GM15510 (cell line): ENCODE data around the gene HPSE2.

ENCODE experiments used
- POLR2A ChIP-seq: IDR thresholded peaks from 3 replicates; pipeline ENCODE4 v1.6.1; 2011; ENCODE audit warnings: borderline replicate concordance; ENCODE audit not compliant: insufficient read length; ENCODE audit errors: extremely low read depth

Gene HPSE2

GRCh38 chr10:99235658-99236626 lies at the start of gene HPSE2:
Gene HPSE2, minus strand, starts transcription at chr10:99235852.
- TF ChIP-seq POLR2A: no peak

DNA sequence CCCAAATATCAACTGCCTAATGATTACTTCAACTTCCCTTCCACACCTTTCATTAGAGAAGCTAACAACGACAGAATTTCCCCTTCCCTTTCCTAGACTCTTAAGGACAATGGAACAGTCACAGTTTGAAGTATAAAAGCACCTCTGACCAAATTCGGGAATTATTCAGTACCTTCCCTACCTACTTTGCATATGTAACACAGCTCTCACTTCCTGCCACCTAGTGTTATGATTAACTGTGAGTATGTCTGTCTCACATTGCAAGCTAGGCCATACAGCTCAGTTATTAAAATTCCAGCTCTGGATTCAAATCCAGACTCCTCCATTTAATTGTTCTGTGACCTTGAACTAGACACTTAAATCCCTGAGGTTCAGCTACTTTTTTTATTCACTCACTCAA lies 44.8 kb upstream of the HPSE2 start:
- no peak for TF ChIP-seq POLR2A

DNA sequence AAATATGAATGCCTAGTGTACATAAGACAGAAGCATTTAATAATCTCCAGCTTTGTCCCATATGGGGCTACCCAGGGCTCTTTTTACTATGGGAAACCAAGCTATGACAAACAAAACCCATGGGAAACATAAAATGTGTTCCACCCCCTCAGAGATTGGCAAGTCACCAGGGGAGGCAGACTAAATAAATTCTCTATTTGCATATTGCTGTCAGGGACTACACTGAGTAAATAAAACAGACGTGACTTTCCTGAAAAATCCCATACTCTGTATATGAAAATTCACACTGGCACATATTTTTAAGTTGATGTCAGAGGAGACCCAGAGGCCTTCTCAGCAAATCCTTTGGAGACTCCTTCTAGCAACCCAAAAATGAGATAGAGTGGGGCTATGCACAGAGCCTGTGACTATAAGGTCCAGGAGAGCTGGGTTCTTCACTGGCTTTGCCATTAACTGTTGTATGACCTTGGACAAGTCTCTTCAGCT lies 44.0 kb upstream of the HPSE2 start:
- TF ChIP-seq POLR2A: no peak

DNA sequence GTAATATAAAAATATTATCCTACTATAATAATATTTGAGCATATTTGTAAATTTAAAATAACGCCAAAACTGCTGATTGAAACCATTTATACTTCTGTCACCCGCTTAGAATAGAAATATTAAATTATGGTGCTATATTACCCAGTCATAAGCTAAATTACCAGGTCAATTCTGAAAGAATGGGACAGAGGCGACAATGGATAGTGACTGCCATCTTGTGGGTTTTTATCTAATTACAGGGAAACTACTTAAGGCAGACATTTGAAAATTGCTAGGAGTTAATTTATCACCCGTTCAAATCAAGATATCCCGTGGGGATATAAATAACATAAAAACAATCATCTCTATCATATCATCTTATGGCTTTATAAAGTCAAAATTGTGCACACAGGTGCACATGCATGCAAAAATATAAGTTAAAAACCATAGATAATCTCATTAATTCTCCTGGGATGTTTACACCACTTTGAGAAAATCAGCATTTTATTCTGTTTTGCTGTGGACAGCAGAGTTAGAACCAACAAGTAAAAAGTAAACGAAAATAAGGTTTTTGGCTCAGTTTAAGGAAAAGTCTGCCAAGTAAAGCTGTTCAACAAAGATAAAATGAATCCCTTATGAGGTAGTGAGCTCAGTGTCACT lies 41.3 kb upstream of the HPSE2 start:
- no peak for TF ChIP-seq POLR2A

GRCh38 chr10:99266383-99266782 lies 30.7 kb upstream of the HPSE2 start:
- TF ChIP-seq POLR2A: no peak

DNA sequence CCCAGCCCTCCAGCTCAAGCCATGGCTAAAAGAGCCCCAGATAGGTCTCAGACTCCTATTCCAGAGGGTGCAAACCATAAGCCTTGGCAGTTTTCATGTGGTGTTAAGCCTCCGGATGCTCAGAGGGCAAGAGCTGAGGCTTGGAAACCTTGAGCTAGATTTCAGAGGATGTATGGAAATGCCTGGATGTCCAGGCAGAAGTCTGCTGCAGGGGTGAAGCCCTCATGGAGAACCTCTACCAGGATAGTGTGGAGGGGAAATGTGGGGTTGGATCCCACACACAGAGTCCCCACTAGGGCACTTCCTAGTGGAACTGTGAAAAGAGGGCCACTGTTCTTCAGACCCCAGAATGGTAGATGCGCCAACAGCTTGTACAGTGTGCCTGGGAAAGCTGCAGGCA lies 13.2 kb upstream of the HPSE2 start:
- no peak for TF ChIP-seq POLR2A

- no peak for TF ChIP-seq POLR2A
These were observed 1.1 kb upstream of the HPSE2 start for GRCh38 chr10:99236627-99237309.

DNA sequence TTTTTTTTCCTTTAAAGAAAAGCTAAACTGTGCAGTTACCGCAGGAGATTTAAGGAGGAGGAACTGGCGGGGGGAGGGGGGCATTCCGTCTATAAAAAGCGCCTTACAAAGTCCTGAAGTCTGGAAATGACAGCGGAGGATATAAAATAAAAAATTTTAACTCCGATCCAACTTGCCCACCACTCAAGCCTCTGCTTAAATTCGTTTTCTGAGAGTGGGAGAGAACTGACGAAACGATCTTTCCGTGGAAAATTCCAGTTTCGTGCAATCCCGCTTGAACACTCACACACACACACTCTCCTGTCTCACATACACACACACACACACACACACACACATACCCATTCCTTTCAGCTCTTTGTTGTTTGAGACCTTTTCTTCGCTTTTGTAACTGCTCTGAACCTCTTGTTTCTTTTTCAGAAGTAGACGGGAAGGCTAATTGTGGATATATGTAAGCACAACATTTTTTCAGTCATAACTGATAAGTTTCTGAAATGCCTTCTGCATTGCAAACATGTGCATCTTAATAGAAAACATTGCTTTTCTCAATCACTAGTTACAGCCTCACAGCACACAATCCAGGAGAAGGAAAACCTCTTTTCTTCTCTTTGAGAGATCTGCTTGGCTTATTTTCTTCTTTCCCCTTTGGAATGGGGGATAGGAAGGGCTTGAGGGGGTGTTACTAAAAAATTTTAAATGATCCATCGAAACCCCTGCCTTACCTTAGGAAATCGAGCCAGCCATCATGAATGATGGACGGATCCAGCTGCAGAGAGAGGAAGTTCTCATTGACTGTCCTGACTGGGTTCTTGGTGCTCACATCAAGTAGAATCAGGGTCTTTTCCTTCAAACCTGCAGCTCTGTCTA lies 628 bp downstream of the HPSE2 start:
- no peak for TF ChIP-seq POLR2A

GRCh38 chr10:99234041-99234790 lies 1.4 kb downstream of the HPSE2 start:
- no peak for TF ChIP-seq POLR2A

GRCh38 chr10:99233689-99234037 lies 2.0 kb downstream of the HPSE2 start:
- TF ChIP-seq POLR2A: no peak

DNA sequence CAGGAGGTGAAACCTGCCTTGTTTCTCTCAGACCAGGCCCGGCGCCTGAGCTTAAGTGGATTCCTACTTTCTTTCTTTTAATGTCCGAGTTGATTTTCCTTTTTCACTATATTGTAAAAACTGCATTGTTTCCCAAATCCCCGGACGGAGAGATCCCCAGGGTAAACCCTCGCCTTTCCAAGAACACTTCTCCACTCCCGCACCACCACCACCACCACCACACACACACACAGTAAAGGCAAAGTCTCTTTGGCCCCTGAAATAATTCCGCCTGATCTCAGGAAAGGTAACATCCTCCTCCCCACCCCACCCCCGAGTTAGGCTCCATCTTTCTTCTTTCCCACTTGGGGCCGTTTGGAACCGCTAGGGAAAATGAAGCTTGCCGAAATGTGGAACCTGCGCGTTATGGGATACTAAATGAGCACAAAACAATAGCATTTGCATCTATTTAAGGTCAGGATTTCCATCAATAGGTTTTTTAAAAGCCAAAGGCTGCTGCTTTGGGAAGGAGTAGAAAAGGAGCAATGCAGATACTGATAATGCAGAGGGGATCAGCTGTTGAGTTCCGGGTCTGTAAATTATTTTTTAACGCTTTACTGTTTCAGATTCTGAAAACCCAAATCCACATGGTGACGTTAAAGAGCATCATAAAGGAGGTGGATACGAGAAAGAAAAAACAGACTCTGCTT lies 2.5 kb downstream of the HPSE2 start:
- no peak for TF ChIP-seq POLR2A

DNA sequence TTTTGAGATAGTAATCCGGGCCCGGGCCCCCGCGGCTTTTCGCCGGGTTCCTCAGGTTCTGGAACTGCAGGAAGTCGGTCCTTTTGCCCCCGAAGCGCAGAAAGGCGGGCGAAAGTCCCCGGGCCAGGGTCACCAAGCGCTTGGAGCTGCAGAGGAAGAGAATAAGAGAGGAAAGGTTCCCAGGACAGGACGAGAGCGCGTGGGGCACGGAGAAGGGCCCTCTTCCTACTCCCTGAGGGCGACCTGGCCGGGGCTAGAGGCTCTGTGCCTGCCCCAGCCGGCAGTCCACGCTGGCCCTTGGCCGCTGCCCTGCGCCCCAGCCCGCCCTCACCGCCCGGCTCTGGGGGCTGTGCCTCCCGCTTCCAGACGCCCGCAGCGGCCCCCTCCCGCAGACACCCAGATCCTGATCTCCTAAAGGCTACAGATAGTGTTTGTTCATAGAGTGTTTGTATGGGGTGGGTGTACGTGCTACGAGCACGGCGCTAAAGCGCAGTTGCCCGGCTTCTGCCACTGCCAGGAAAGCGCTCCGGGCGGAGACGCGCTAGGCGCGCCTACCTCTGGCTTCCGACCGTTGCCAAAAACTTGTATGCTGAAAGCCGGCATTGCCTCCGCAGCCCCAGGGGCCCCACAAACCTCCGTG lies 3.2 kb downstream of the HPSE2 start:
- TF ChIP-seq POLR2A: no peak

GRCh38 chr10:99224766-99225165 lies 10.9 kb downstream of the HPSE2 start:
- TF ChIP-seq POLR2A: no peak

- TF ChIP-seq POLR2A: no peak
These were observed 28.3 kb downstream of the HPSE2 start for GRCh38 chr10:99207340-99207739.
